Kidney epithelial cell (primary cell): ENCODE results near the gene CALM3. TPM values are rescaled to one million over a fixed set of nuclear protein-coding genes. Genes with fewer than 3 reads are reported as not detected.

ENCODE experiments used
- DNase-seq: peaks from one replicate; pipeline ENCODE4 v3.0.0-alpha.2; 2010; ENCODE audit warnings: low read depth
- H3K27me3 ChIP-seq: 2 replicates; pipeline ENCODE4 v1.6.0; 2011; ENCODE audit warnings: low read length; ENCODE audit not compliant: control insufficient read depth, insufficient read depth
- H3K36me3 ChIP-seq: 2 replicates; pipeline ENCODE4 v1.5.1; 2011; ENCODE audit warnings: low read length; ENCODE audit not compliant: control insufficient read depth, insufficient read depth
- H3K4me3 ChIP-seq: 2 replicates; pipeline ENCODE4 v1.5.1; 2011; ENCODE audit warnings: low read depth, mild to moderate bottlenecking, control low read depth, low read length
- CTCF ChIP-seq: IDR thresholded peaks from 2 replicates; pipeline ENCODE4 v1.5.1; 2011; ENCODE audit warnings: mild to moderate bottlenecking, moderate library complexity, low read length, control low read depth, inconsistent platforms; ENCODE audit not compliant: insufficient read depth, poor library complexity, severe bottlenecking
- total RNA-seq: library from RNA; depleted of rRNA; stranded (reverse); fragments of >200 nt; gene quantifications from 2 replicates; pipeline ENCODE4 v1.2.3, GENCODE V29; 2015

Gene CALM3
- total RNA-seq, 1 donor from 2014 or later: 127 TPM

DNA sequence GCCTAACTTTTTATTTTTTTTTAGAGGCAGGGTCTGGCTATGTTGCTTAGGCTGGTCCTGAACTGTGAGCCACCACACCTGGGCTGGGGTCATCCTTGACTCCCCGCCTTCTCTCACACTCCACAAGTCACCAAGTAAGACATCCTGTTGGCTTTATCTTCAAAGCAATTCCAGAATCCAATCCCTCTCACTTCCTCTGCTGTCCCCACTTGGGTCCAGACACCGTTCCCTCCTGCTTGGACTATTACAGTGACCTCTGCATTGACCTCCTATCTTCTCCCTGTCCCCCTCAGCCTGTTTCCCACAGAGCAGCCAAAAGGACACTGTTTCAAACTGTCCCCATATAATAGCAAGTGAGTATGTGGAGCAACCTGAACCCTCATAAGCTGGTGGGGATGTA is 39.5 kb downstream of the CALM3 start:
- no peak for DNase-seq
- Histone ChIP-seq H3K27me3 (peaks cover 43% of the 10 kb centered on the region), H3K4me3 (no peak overlapping the region), H3K36me3 (no peaks in the 10 kb centered on the region)
- TF ChIP-seq CTCF: no peak

- no peak overlapping the region for H3K4me3 ChIP-seq
- DNase-seq: no peak
- TF ChIP-seq CTCF: no peak
- peaks cover 28% of the 10 kb centered on the region for H3K27me3 ChIP-seq
- H3K36me3 ChIP-seq: no peaks in the 10 kb centered on the region
Measured at GRCh38 chr19:46644720-46645119, 43.6 kb downstream of the CALM3 start.

GRCh38 chr19:46646402-46646801 is 45.3 kb downstream of the CALM3 start:
- Histone ChIP-seq H3K36me3 (no peaks in the 10 kb centered on the region), H3K4me3 (no peak overlapping the region), H3K27me3 (peaks cover 33% of the 10 kb centered on the region)
- no peak for DNase-seq
- TF ChIP-seq CTCF: no peak

DNA sequence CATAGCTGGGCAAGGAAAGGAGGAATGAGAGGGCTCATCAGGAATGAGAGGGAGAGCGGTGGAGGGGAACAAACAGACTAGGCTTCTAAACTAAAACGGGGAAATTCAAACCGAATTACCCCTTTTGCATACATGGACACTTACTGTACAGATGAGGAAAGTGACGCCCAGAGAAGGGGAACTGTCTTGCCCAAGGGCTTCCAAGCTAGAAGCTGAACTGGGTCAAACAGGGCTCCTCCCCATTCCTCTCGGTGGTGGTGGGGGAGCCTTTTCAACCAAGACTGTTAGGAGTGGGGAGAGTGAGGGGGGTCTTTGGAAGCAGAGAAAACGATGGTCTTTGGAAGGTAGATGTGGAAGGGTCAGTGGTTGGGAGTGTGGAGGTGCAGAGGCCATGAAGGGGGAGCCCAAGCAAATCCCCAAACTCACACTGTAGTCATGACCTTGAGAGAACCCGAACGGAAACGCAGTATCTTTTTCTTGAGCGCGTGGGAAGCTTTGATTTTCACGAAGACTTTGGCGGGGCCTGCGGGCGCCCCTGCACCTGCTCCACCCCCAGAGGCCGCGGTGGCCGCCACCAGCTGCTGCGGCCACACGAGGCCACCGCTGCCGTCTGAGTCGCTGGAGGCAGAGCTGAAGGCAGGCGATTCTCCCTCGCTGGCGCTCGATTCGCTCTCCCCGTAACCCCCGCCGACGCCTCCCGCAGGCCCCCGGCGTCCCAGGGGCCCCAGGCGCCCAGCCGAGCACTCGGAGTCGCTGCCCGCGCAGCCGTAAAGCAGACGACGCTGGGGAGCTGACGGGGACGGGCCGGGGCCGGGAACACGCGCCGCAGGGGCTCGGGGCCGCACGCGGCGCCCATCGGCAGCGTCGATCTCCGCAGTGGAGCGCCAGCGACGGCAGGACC is 47.2 kb downstream of the CALM3 start:
- Histone ChIP-seq H3K4me3 (no peak overlapping the region), H3K36me3 (no peaks in the 10 kb centered on the region), H3K27me3 (peaks cover 35% of the 10 kb centered on the region)
- TF ChIP-seq CTCF: no peak
- DNase-seq: no peak

DNA sequence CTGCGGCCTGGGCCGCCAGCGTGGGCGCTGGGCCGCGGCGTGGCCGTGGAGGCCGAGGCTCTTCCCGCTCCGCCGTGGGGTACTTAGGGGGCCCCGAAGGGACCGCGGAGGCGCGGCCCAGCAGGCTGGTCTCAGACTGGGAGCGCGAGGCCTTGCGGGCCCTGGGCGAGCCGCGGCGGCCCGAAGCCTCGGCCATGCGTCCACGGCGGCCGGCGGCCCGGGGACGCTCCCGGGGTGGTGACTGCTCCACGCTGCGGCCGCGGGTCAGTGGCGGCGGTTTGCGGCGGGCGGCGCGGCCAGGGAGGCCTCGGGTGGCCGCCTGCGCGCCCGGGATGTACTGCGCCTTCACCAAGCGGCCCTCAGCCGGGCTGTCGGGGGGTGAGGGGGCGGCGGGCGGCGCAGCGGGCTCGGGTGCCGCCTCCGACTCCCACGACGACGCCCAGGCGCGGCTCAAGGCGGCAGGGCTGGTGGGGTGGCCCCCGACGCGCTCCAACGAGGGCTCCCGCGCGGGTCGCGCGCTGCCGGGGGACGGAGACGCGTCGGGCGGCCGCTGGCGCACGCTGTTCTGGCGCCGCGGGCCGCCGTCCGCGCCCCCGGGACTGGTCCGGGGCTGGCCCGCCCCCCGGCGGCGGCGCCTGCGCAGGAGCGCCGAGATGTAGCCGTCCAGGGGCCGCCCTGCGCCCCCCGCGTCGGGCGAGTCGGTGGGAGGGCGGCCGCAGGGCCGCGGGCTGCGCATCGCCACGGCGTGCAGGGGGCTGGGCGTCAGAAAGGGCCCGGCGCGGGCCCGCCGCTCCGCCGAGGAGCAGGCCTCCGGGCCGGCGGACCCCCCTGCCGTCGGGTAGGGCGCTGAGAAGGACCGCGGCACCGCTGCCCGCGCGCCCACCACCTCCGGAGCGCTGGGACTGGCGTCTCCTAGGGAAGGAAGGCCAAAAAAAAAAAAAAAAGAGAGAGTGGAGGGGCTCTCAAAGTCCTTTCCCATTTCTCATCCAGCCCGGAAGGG is 48.1 kb downstream of the CALM3 start:
- TF ChIP-seq CTCF: no peak
- no peaks in the 10 kb centered on the region for H3K36me3 ChIP-seq
- H3K27me3 ChIP-seq: peaks cover 39% of the 10 kb centered on the region
- DNase-seq: no peak
- H3K4me3 ChIP-seq: no peak overlapping the region
